Hepatocyte (in vitro differentiated cells): ENCODE results near the gene PHF20. TPM values are rescaled to one million over a fixed set of nuclear protein-coding genes. Genes with fewer than 3 reads are reported as not detected.

Experiments used
- DNase-seq: peaks from one replicate; pipeline ENCODE4 v3.0.0-alpha.2; 2016; ENCODE audit warnings: low spot score
- H2AFZ ChIP-seq: fragments of 200-600 bp; sonication (generic); 2 replicates; pipeline ENCODE4 v1.6.0; 2016; ENCODE audit warnings: antibody characterized with exemption, mild to moderate bottlenecking
- H3K27ac ChIP-seq: fragments of 200-600 bp; sonication (generic); 2 replicates; pipeline ENCODE4 v1.5.1; 2016; ENCODE audit warnings: mild to moderate bottlenecking
- H3K27me3 ChIP-seq: fragments of 200-600 bp; sonication (generic); 2 replicates; pipeline ENCODE4 v1.6.1; 2016
- H3K36me3 ChIP-seq: fragments of 200-600 bp; sonication (generic); replicated peaks from 2 replicates; pipeline ENCODE4 v1.5.1; 2016; ENCODE audit warnings: low read depth; ENCODE audit not compliant: insufficient read depth
- H3K4me1 ChIP-seq: fragments of 200-600 bp; sonication (generic); 2 replicates; pipeline ENCODE4 v1.5.1; 2016; ENCODE audit warnings: mild to moderate bottlenecking, moderate library complexity; ENCODE audit not compliant: insufficient read depth
- H3K4me2 ChIP-seq: fragments of 200-600 bp; sonication (generic); 2 replicates; pipeline ENCODE4 v1.6.0; 2016
- H3K4me3 ChIP-seq: fragments of 200-600 bp; sonication (generic); 2 replicates; pipeline ENCODE4 v1.5.1; 2016; ENCODE audit warnings: mild to moderate bottlenecking
- H3K79me2 ChIP-seq: fragments of 200-600 bp; sonication (generic); 2 replicates; pipeline ENCODE4 v1.6.0; 2017; ENCODE audit warnings: mild to moderate bottlenecking
- H3K9me2 ChIP-seq: fragments of 200-600 bp; sonication (generic); replicated peaks from 2 replicates; pipeline ENCODE4 v1.6.0; 2017; ENCODE audit warnings: mild to moderate bottlenecking; ENCODE audit not compliant: insufficient read depth
- H3K9me3 ChIP-seq: fragments of 200-600 bp; sonication (generic); 2 replicates; pipeline ENCODE4 v1.5.1; 2016; ENCODE audit warnings: low read depth, mild to moderate bottlenecking
- H4K20me1 ChIP-seq: fragments of 200-600 bp; sonication (generic); 2 replicates; pipeline ENCODE4 v1.6.0; 2016; ENCODE audit warnings: mild to moderate bottlenecking; ENCODE audit not compliant: insufficient read depth, poor library complexity, severe bottlenecking
- CTCF ChIP-seq: fragments of 200-600 bp; sonication (generic); IDR thresholded peaks from 2 replicates; pipeline ENCODE4 v1.5.1; 2016; ENCODE audit warnings: antibody characterized with exemption, mild to moderate bottlenecking; ENCODE audit not compliant: poor library complexity
- EZH2 ChIP-seq: fragments of 200-600 bp; sonication (generic); IDR thresholded peaks from 2 replicates; pipeline ENCODE4 v1.6.1; 2016; ENCODE audit warnings: antibody characterized with exemption, mild to moderate bottlenecking, borderline replicate concordance
- EZH2phosphoT487 ChIP-seq: fragments of 200-600 bp; sonication (generic); IDR thresholded peaks from one replicate; pipeline ENCODE4 v1.6.1; 2018; ENCODE audit warnings: antibody characterized with exemption, mild to moderate bottlenecking, low read depth, moderate library complexity; ENCODE audit not compliant: unreplicated experiment, severe bottlenecking
- WGBS: methylation state at CpG from one replicate; pipeline ENCODE4 v1.1.6; 2016; ENCODE audit warnings: low lambda C conversion rate; ENCODE audit errors: missing lambda C conversion rate; 5-methylcytosine and 5-hydroxymethylcytosine counted together
- polyA plus RNA-seq: library from polyadenylated mRNA; unstranded; fragments of >200 nt; fragmentation: Nextera tagmentation; extraction: Ambion mirVana; gene quantifications from 2 replicates; pipeline ENCODE4 v1.2.1, GENCODE V29; 2016
- total RNA-seq: library from RNA; depleted of rRNA; stranded (reverse); fragments of >200 nt; gene quantifications from 2 replicates; pipeline ENCODE4 v1.2.3, GENCODE V29; 2014

Gene PHF20
- total and polyA plus RNA-seq, 2 experiments from 2014 or later, result 24.0 to 24.2 TPM

- no peaks in the 10 kb centered on the region for H3K9me2 ChIP-seq
- no peak overlapping the region for H3K4me2 ChIP-seq
- no peak overlapping the region for H3K4me3 ChIP-seq
- H3K79me2 ChIP-seq, result no peaks in the 10 kb centered on the region
- H3K27me3 ChIP-seq, result no peaks in the 10 kb centered on the region
- WGBS, result 79% methylated on average over 2 of the region's 2 CpGs
- no peak overlapping the region for H3K27ac ChIP-seq
- TF ChIP-seq EZH2phosphoT487, result no peak
- TF ChIP-seq CTCF, result no peak
- TF ChIP-seq EZH2, result no peak
- no peaks in the 10 kb centered on the region for H3K4me1 ChIP-seq
- no peak overlapping the region for H2AFZ ChIP-seq
- H3K36me3 ChIP-seq, result no peaks in the 10 kb centered on the region
- H4K20me1 ChIP-seq, result no peaks in the 10 kb centered on the region
- no peak for DNase-seq
- no peaks in the 10 kb centered on the region for H3K9me3 ChIP-seq
These were observed 217.2 kb downstream of the PHF20 start for GRCh38 chr20:35988910-35989463.

GRCh38 chr20:35991142-35991771 lies 219.4 kb downstream of the PHF20 start:
- no peaks in the 10 kb centered on the region for H3K27me3 ChIP-seq
- no peak overlapping the region for H3K4me2 ChIP-seq
- no peaks in the 10 kb centered on the region for H3K79me2 ChIP-seq
- H3K9me2 ChIP-seq, result no peaks in the 10 kb centered on the region
- DNase-seq, result peak; percentile 44
- H3K9me3 ChIP-seq, result no peaks in the 10 kb centered on the region
- no peak overlapping the region for H3K4me3 ChIP-seq
- no peak for TF ChIP-seq EZH2phosphoT487
- TF ChIP-seq CTCF, result peak; percentile 35
- H3K4me1 ChIP-seq, result no peaks in the 10 kb centered on the region
- 30% methylated on average over 3 of the region's 3 CpGs for WGBS
- H3K36me3 ChIP-seq, result no peaks in the 10 kb centered on the region
- no peaks in the 10 kb centered on the region for H4K20me1 ChIP-seq
- H3K27ac ChIP-seq, result no peak overlapping the region
- H2AFZ ChIP-seq, result no peak overlapping the region

- H3K4me2 ChIP-seq, result no peak overlapping the region
- 7% methylated on average over 6 of the region's 6 CpGs for WGBS
These were observed 221.0 kb downstream of the PHF20 start for GRCh38 chr20:35992713-35993335.

More at GRCh38 chr20:35992713-35993335, 221.0 kb downstream of the PHF20 start:
- Histone ChIP-seq H3K4me1 (no peaks in the 10 kb centered on the region), H3K27ac (no peak overlapping the region), H4K20me1 (no peaks in the 10 kb centered on the region), H3K4me3 (no peak overlapping the region), H3K79me2 (no peaks in the 10 kb centered on the region), H2AFZ (no peak overlapping the region), H3K9me2 (no peaks in the 10 kb centered on the region), H3K36me3 (no peaks in the 10 kb centered on the region), H3K9me3 (no peaks in the 10 kb centered on the region), H3K27me3 (no peaks in the 10 kb centered on the region)
- peak; percentile 75 for DNase-seq
- TF ChIP-seq EZH2phosphoT487 (no peak), CTCF (peak; percentile 77)
